ENCODE data around the gene ZNF853. TPM values are rescaled to one million over a fixed set of nuclear protein-coding genes. Genes with fewer than 3 reads are reported as not detected.

Gene ZNF853
- total RNA-seq, 1 experiment from 2014 or later: 16.6 TPM

Other genes with a start within 250 kb of the ZNF853 start
- gene RAC1, start 241.1 kb upstream of the ZNF853 start, total RNA-seq (2014; rRNA removed; shearing (Covaris generic)): 13.2 and 23.9 TPM in 2 replicates
- 7.8 and 8.7 TPM in 2 replicates for gene DAGLB, start 167.7 kb upstream of the ZNF853 start, total RNA-seq (2014; rRNA removed; shearing (Covaris generic))
- 74.5 and 105 TPM in 2 replicates for gene KDELR2, start 131.5 kb upstream of the ZNF853 start, total RNA-seq (2014; rRNA removed; shearing (Covaris generic))
- gene GRID2IP, start 64.1 kb upstream of the ZNF853 start, total RNA-seq (2014; rRNA removed; shearing (Covaris generic)): 0.44 TPM in 1 of 2 replicates, not detected in the other
- 65.5 and 66.3 TPM in 2 replicates for gene ZDHHC4, start 38.2 kb upstream of the ZNF853 start, total RNA-seq (2014; rRNA removed; shearing (Covaris generic))
- gene INTS15, start 25.6 kb upstream of the ZNF853 start, total RNA-seq (2014; rRNA removed; shearing (Covaris generic)): 24.5 and 33.1 TPM in 2 replicates
- gene ZNF316, start 21.7 kb downstream of the ZNF853 start, total RNA-seq (2014; rRNA removed; shearing (Covaris generic)): 15.3 and 20.2 TPM in 2 replicates
- gene ZNF12, start 91.3 kb downstream of the ZNF853 start, total RNA-seq (2014; rRNA removed; shearing (Covaris generic)): 12.0 and 12.8 TPM in 2 replicates
- gene RSPH10B2, start 138.5 kb downstream of the ZNF853 start, total RNA-seq (2014; rRNA removed; shearing (Covaris generic)): 0.80 and 6.6 TPM in 2 replicates
- gene CCZ1B, start 210.7 kb downstream of the ZNF853 start, total RNA-seq (2014; rRNA removed; shearing (Covaris generic)): 35.8 and 38.3 TPM in 2 replicates